ENCODE results near the gene CCT7. TPM values are rescaled to one million over a fixed set of nuclear protein-coding genes. Genes with fewer than 3 reads are reported as not detected.

Gene CCT7
- total RNA-seq, 1 donor from 2014 or later = 648 TPM

- intact Hi-C loops (cut with micrococcal nuclease) = loop anchor here (1.0 to 5.0 kb wide), 6 partner anchors 35 to 1632 kb away; partner anchors contain the start of gene TPRKB
These were observed 21.5 kb upstream of the CCT7 start for GRCh38 chr2:73212448-73213176.

DNA sequence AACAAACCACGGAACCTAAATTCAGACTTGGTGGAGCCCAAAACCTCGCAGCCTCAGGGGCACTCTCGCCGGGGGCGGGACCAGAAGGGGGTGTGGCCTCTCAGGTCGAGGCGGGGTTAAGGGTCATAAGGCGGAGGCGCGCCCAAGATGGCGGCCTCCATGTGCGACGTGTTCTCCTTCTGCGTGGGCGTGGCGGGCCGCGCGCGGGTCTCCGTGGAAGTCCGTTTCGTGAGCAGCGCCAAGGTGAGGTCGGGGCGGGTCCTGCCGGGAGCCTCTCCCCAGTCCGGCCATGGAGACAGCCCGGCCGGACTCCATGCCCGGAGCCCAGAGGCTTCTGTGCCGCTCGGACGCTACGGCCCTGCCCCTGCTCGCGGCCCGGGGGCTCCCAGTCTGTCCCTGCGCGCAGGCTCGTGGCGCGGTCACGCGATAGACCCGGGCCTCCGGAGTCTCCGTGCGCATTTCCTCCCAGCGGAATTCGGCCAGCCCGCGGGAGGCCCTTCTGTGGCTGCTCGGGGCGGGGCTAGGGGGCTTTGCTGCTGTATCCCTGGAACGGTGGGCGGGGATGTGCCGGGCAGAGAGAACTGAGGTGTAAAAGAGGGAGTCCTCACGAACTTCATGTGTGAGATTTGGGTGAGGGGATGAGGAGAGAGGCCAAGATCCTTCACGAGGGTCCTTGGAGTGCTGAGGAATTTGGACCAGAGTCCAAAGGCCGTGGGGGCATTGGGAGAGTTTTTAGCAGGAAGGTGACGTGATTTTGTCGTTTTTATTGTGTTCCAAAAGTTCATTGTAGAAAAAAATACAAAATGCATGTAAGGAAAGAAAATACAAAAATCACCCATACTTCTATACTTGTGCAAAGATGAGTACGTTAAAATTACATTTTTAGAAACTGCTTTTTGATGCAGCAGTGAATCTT, 19.7 kb upstream of the CCT7 start, which contains the start of gene SMYD5:
Gene SMYD5 (plus strand): TSS at position 126 of the 916 bp plus-strand sequence. CDS start 22 bp downstream, at position 148.
- intact Hi-C loops (cut with micrococcal nuclease) = loop anchor here (1.0 to 5.0 kb wide), 6 partner anchors 19 to 523 kb away; partner anchors contain the start of genes FBXO41, PRADC1, SFXN5 and TPRKB
- H3K27me3 Mint-ChIP-seq (ENCODE audit: insufficient read depth) = no peaks in the 10 kb centered on the region

More at GRCh38 chr2:73212448-73213176, 21.5 kb upstream of the CCT7 start:
- H3K4me3 Mint-ChIP-seq = no peak overlapping the region
- H3K4me1 Mint-ChIP-seq (ENCODE audit: low read depth) = peaks cover 31% of the 10 kb centered on the region
- no peaks in the 10 kb centered on the region for H3K9me3 Mint-ChIP-seq
- H3K36me3 Mint-ChIP-seq (ENCODE audit: low read depth) = peaks cover 2% of the 10 kb centered on the region
- peak; percentile 55 for DNase-seq (ENCODE audit: low spot score)
- H3K27me3 Mint-ChIP-seq (ENCODE audit: insufficient read depth) = peaks cover 3% of the 10 kb centered on the region
- no peak overlapping the region for H3K27ac Mint-ChIP-seq

DNA sequence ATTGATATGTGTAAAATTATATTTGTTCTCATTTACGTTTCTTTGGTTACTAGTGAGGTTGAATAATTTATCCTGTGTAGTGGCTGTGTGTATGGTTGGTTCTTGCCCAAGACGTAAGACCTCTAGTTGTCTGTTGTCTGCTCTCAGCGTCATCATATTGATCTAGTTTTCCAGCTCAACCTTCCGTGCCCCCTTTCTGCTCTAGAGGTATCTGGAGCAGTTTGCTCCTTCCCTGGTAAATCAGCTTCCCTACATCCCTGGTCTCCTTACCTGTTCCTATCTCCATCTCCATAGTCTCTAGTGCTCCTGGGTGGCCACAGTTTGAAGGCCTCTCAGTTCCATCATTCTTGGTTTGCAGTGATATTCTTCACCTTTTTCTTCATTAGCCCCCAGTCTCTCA, 18.9 kb upstream of the CCT7 start:
- Mint-ChIP-seq H3K9me3 (no peaks in the 10 kb centered on the region), H3K4me3 (peak overlapping the region; percentile 94), H3K36me3 (ENCODE audit: low read depth) (peaks cover 2% of the 10 kb centered on the region), H3K27ac (peak overlapping the region; percentile 49), H3K27me3 (ENCODE audit: insufficient read depth) (no peaks in the 10 kb centered on the region), H3K4me1 (ENCODE audit: low read depth) (peaks cover 31% of the 10 kb centered on the region)
- DNase-seq (ENCODE audit: low spot score) = no peak
- intact Hi-C loops (cut with micrococcal nuclease) = no loop called here

More for the DNA sequence above, 19.7 kb upstream of the CCT7 start, which contains the start of gene SMYD5:
- peak within 1 kb of the TSS; percentile 94 for H3K4me3 Mint-ChIP-seq
- H3K36me3 Mint-ChIP-seq (ENCODE audit: low read depth) = peaks cover 2% of the 10 kb centered on the region
- H3K4me1 Mint-ChIP-seq (ENCODE audit: low read depth) = peaks cover 31% of the 10 kb centered on the region
- peak within 1 kb of the TSS; percentile 89 for H3K27ac Mint-ChIP-seq
- peak; percentile 85 for DNase-seq (ENCODE audit: low spot score)
- H3K9me3 Mint-ChIP-seq = no peaks in the 10 kb centered on the region

DNA sequence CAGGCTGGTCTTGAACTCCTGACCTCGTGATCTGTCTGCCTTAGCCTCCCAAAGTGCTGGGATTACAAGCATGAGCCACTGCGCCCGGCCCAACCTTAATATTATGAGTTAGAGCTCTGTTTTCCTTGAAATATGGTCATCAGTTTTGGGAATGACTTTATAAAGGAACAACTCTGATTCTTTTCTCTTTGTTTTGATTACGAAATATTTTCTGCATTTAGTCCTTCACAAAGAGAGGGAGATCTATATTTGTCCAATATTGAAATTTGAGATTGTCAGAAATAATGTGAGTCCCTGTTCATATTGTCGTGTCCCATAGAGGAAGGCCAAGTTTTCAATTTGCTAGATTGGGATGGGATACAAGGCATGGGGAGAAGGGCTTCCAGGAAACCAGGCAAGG, 16.9 kb upstream of the CCT7 start:
- no peaks in the 10 kb centered on the region for H3K9me3 Mint-ChIP-seq
- no peak for DNase-seq (ENCODE audit: low spot score)
- H3K4me3 Mint-ChIP-seq = no peak overlapping the region
- intact Hi-C loops (cut with micrococcal nuclease) = no loop called here
- peaks cover 10% of the 10 kb centered on the region for H3K36me3 Mint-ChIP-seq (ENCODE audit: low read depth)
- H3K27me3 Mint-ChIP-seq (ENCODE audit: insufficient read depth) = no peaks in the 10 kb centered on the region
- no peak overlapping the region for H3K27ac Mint-ChIP-seq
- peaks cover 31% of the 10 kb centered on the region for H3K4me1 Mint-ChIP-seq (ENCODE audit: low read depth)

- Mint-ChIP-seq H3K4me1 (ENCODE audit: low read depth) (peaks cover 28% of the 10 kb centered on the region), H3K27me3 (ENCODE audit: insufficient read depth) (no peaks in the 10 kb centered on the region), H3K36me3 (ENCODE audit: low read depth) (peaks cover 15% of the 10 kb centered on the region), H3K9me3 (no peaks in the 10 kb centered on the region), H3K4me3 (no peak overlapping the region), H3K27ac (no peak overlapping the region)
- intact Hi-C loops (cut with micrococcal nuclease) = no loop called here
- DNase-seq (ENCODE audit: low spot score) = no peak
These were observed 16.3 kb upstream of the CCT7 start for GRCh38 chr2:73217826-73218225.

- Mint-ChIP-seq H3K9me3 (no peaks in the 10 kb centered on the region), H3K4me1 (ENCODE audit: low read depth) (peaks cover 24% of the 10 kb centered on the region), H3K4me3 (no peak overlapping the region), H3K36me3 (ENCODE audit: low read depth) (peaks cover 17% of the 10 kb centered on the region), H3K27me3 (ENCODE audit: insufficient read depth) (no peaks in the 10 kb centered on the region), H3K27ac (no peak overlapping the region)
- intact Hi-C loops (cut with micrococcal nuclease) = no loop called here
- DNase-seq (ENCODE audit: low spot score) = no peak
These were observed 15.8 kb upstream of the CCT7 start for GRCh38 chr2:73218298-73218697.

GRCh38 chr2:73223821-73224220, 10.3 kb upstream of the CCT7 start:
- Mint-ChIP-seq H3K27me3 (ENCODE audit: insufficient read depth) (no peaks in the 10 kb centered on the region), H3K9me3 (no peaks in the 10 kb centered on the region), H3K27ac (no peak overlapping the region), H3K36me3 (ENCODE audit: low read depth) (peaks cover 17% of the 10 kb centered on the region), H3K4me3 (no peak overlapping the region), H3K4me1 (ENCODE audit: low read depth) (no peaks in the 10 kb centered on the region)
- intact Hi-C loops (cut with micrococcal nuclease) = no loop called here
- DNase-seq (ENCODE audit: low spot score) = no peak

DNA sequence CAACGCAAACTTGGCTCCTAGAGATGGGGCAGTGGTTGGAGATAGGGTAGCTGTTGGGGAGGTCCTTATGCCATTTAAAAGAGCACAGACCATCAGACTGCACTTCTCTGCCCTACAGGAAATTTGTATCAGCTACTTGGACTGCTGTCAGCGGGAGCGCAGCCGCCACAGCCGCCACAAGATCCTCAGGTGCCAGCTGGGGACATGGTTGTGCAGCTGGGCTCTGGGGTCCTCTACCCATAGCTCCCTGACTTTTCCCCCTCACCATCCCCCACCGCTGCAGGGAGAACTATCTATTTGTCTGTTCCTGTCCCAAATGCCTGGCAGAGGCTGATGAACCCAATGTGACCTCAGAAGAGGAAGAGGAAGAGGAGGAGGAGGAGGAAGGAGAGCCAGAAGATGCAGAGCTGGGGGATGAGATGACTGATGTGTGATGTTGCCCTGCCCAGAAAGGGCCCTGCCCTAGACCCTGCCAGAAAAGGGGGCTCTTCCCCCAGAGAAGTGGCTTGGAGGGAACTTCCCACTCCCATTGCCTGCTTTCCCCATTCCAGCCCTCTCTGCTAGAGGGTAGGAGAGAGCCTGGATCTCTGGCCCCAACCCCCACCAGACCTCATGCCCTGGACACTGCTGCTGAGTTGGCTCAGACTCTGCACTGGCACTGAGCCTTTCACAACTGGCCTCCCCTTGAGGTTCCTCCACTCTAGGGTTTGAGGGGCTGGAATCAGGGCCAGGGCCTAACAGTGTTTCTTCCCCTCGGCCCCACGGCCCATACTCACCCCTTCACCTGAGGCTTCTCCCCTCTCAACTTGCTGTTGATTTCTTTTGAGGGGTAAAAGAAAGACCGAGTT, 8.4 kb upstream of the CCT7 start:
- no peak for DNase-seq (ENCODE audit: low spot score)
- Mint-ChIP-seq H3K36me3 (ENCODE audit: low read depth) (peaks cover 21% of the 10 kb centered on the region), H3K27ac (no peak overlapping the region), H3K4me1 (ENCODE audit: low read depth) (no peaks in the 10 kb centered on the region), H3K9me3 (no peaks in the 10 kb centered on the region), H3K4me3 (no peak overlapping the region), H3K27me3 (ENCODE audit: insufficient read depth) (no peaks in the 10 kb centered on the region)
- intact Hi-C loops (cut with micrococcal nuclease) = no loop called here

- no peaks in the 10 kb centered on the region for H3K27me3 Mint-ChIP-seq (ENCODE audit: insufficient read depth)
- H3K9me3 Mint-ChIP-seq = no peaks in the 10 kb centered on the region
- no peak for DNase-seq (ENCODE audit: low spot score)
- no peak overlapping the region for H3K27ac Mint-ChIP-seq
- no peak overlapping the region for H3K4me3 Mint-ChIP-seq
- H3K36me3 Mint-ChIP-seq (ENCODE audit: low read depth) = peaks cover 13% of the 10 kb centered on the region
- no peaks in the 10 kb centered on the region for H3K4me1 Mint-ChIP-seq (ENCODE audit: low read depth)
- intact Hi-C loops (cut with micrococcal nuclease) = no loop called here
These were observed 7.0 kb upstream of the CCT7 start for GRCh38 chr2:73227086-73227485.

DNA sequence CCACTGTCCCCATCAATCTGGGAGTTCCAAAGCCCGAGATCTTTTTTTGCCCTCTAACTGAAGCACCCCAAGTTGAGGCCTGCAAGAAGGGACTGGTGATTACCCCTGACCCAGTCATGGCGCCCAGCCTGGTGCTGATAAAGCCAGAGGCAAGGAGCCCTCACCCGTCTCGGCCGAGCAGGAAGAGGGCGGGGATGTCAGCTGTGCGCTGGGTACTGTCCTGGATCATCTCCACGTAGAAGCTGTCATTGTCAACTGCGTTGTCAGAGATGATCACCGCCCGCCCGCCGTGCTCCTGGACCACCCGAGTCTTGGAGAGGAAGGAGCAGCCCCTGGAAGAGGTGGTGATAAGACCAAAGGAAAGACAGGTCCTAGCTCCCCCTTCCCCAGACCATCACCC, 5.5 kb upstream of the CCT7 start:
- intact Hi-C loops (cut with micrococcal nuclease) = no loop called here
- Mint-ChIP-seq H3K27ac (no peak overlapping the region), H3K9me3 (no peaks in the 10 kb centered on the region), H3K4me1 (ENCODE audit: low read depth) (peaks cover 6% of the 10 kb centered on the region), H3K36me3 (ENCODE audit: low read depth) (peaks cover 5% of the 10 kb centered on the region), H3K4me3 (no peak overlapping the region), H3K27me3 (ENCODE audit: insufficient read depth) (no peaks in the 10 kb centered on the region)
- no peak for DNase-seq (ENCODE audit: low spot score)

DNA sequence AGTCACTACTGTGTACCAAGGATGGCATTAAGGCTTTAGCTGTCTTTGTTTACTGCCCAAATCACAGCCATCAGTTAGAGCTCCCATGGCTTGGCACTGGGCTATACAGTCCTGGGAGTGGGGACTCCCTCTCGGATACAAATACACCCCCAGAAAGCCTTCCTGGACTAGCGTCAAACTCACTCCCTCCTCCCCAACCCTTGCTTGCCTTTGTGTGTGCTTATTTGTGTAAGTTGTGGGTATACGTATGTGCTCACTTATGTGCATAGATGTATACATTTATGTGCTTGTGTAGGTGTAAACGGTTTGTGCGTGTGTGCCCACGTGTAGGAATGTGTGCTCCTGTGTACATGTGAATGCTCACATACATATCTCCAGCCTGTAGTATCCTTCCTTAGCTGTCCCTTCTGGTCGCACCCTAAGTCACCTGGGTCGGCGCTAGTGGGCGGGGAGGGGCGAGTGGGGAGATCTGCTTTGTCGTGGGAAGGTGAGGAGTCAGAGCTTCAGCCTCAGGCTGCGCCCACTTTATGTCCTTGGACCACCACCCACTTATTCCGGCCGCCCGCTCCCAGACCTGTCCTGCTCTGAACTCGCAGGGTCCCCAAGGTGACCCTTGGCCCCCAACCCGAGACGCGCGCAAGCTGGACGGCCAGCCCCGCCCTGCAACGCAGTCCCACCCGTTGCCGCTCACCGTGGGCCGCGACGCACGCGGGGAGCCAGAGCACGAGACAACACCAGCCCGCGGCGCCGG, 1.5 kb upstream of the CCT7 start:
- Mint-ChIP-seq H3K27me3 (ENCODE audit: insufficient read depth) (no peaks in the 10 kb centered on the region), H3K9me3 (no peaks in the 10 kb centered on the region), H3K4me3 (peak overlapping the region; percentile 95), H3K36me3 (ENCODE audit: low read depth) (peaks cover 20% of the 10 kb centered on the region), H3K4me1 (ENCODE audit: low read depth) (peaks cover 28% of the 10 kb centered on the region), H3K27ac (peak overlapping the region; percentile 68)
- intact Hi-C loops (cut with micrococcal nuclease) = loop anchor here (1.0 to 10.0 kb wide), 7 partner anchors 18 to 1725 kb away; partner anchors contain the start of genes FBXO41, HK2, POLE4 and SFXN5
- no peak for DNase-seq (ENCODE audit: low spot score)
